ENCODE results near the gene FEM1A.

- TF ChIP-seq CTCF (IDR thresholded peaks at IDR 0.05), result no peak
- TF ChIP-seq EZH2 (IDR thresholded peaks at IDR 0.05; ENCODE audit: borderline replicate concordance, insufficient read depth, low read depth, low read length, poor library complexity, severe bottlenecking), result no peak
Measured at GRCh38 chr19:4763021-4763420, 28.5 kb upstream of the FEM1A start.
